ENCODE results near the gene S100A7A.
A peak's percentile ranks its signal among the peaks of the same experiment; 100 is the strongest.
"Not testable (repeated sequence)": the region's sequence is repeated elsewhere in the genome, so short reads cannot be mapped to it uniquely, and the experiment has no call there.

S100A7A gene

DNA sequence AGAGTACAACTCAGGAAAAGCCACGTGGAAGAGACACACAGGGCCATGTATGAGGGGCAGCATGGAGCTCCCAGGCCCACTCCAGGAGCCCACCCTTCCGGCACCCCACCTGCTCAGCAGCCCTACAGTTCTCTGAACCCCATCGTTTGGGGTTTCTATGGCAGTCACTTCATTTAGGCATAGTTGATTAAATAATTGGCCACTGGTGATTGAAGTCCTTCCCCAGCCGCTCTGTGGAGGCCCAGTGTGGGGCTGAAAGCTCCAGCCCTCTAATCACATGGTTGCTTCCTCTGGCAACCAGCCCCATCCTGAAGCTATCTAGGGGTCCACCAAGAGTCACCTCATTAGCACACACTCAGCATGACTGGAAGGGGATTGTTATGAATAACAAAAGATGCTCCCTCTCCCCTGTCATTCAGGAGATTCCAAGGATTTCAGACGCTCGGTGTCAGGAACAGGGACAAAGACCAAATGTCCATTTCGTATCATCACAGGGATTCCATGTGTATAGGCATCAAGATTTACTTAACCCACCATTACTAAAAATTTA is 12.2 kb upstream of the S100A7A start (continued):
- TF ChIP-seq, protein P1, sequence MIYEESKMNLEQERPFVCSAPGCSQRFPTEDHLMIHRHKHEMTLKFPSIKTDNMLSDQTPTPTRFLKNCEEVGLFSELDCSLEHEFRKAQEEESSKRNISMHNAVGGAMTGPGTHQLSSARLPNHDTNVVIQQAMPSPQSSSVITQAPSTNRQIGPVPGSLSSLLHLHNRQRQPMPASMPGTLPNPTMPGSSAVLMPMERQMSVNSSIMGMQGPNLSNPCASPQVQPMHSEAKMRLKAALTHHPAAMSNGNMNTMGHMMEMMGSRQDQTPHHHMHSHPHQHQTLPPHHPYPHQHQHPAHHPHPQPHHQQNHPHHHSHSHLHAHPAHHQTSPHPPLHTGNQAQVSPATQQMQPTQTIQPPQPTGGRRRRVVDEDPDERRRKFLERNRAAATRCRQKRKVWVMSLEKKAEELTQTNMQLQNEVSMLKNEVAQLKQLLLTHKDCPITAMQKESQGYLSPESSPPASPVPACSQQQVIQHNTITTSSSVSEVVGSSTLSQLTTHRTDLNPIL (CRISPR knock-in tag; IDR thresholded peaks at IDR 0.05; ENCODE audit: low read depth): no peak
- no peak for TF ChIP-seq TOX (CRISPR knock-in tag; IDR thresholded peaks at IDR 0.05; ENCODE audit: borderline replicate concordance)

DNA sequence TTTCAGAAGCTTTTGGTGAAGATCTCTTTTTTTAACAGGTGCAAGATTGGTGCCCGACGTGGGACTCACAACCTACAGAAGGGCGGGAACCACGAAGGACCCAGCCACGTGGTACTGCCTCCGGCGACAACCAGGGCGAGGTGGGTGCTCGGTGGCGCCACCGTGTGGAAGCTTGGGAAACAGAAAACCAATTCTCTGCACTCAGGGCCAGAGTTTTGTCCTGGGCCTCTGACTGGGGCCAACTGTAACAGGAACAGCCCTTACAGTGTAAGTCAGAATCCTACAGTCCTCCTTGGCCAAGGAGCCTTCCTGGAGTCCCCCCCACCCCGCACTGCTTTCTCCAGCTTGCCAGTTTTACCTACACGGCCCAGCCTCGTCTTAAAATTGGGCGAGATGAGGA is 11.6 kb upstream of the S100A7A start:
- ATAC-seq: peak; percentile 79
- TF ChIP-seq ISL1 (CRISPR knock-in tag; IDR thresholded peaks at IDR 0.05) (no peak), TCF4 (CRISPR knock-in tag; IDR thresholded peaks at IDR 0.05; ENCODE audit: borderline replicate concordance) (no peak), TOX (CRISPR knock-in tag; IDR thresholded peaks at IDR 0.05; ENCODE audit: borderline replicate concordance) (no peak), ZFP3 (CRISPR knock-in tag; IDR thresholded peaks at IDR 0.05) (no peak), BACH2 (CRISPR knock-in tag; IDR thresholded peaks at IDR 0.05; ENCODE audit: borderline replicate concordance) (no peak), RARB (CRISPR knock-in tag; IDR thresholded peaks at IDR 0.05) (no peak), ZNF70 (CRISPR knock-in tag; IDR thresholded peaks at IDR 0.05) (no peak), ZC3H10 (CRISPR knock-in tag; IDR thresholded peaks at IDR 0.05) (no peak), ZNF8 (CRISPR knock-in tag; IDR thresholded peaks at IDR 0.05) (no peak), SNAI2 (CRISPR knock-in tag; IDR thresholded peaks at IDR 0.05) (no peak), GLIS3 (CRISPR knock-in tag; IDR thresholded peaks at IDR 0.05) (no peak), CSDC2 (CRISPR knock-in tag; IDR thresholded peaks at IDR 0.05) (no peak), ZNF565 (CRISPR knock-in tag; conservative IDR thresholded peaks at IDR 0.05; ENCODE audit: low read depth) (no peak), ARNTL (CRISPR knock-in tag; IDR thresholded peaks at IDR 0.05; ENCODE audit: borderline replicate concordance, low read depth) (no peak), PPARA (CRISPR knock-in tag; IDR thresholded peaks at IDR 0.05; ENCODE audit: borderline replicate concordance) (no peak), ZFP30 (CRISPR knock-in tag; IDR thresholded peaks at IDR 0.05) (no peak), ESRRG (CRISPR knock-in tag; IDR thresholded peaks at IDR 0.05) (no peak)
- TF ChIP-seq, protein P2, sequence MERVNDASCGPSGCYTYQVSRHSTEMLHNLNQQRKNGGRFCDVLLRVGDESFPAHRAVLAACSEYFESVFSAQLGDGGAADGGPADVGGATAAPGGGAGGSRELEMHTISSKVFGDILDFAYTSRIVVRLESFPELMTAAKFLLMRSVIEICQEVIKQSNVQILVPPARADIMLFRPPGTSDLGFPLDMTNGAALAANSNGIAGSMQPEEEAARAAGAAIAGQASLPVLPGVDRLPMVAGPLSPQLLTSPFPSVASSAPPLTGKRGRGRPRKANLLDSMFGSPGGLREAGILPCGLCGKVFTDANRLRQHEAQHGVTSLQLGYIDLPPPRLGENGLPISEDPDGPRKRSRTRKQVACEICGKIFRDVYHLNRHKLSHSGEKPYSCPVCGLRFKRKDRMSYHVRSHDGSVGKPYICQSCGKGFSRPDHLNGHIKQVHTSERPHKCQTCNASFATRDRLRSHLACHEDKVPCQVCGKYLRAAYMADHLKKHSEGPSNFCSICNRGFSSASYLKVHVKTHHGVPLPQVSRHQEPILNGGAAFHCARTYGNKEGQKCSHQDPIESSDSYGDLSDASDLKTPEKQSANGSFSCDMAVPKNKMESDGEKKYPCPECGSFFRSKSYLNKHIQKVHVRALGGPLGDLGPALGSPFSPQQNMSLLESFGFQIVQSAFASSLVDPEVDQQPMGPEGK (CRISPR knock-in tag; IDR thresholded peaks at IDR 0.05; ENCODE audit: borderline replicate concordance): no peak
- TF ChIP-seq, protein P1 (CRISPR knock-in tag; IDR thresholded peaks at IDR 0.05; ENCODE audit: low read depth): no peak
- TF ChIP-seq, protein P3, sequence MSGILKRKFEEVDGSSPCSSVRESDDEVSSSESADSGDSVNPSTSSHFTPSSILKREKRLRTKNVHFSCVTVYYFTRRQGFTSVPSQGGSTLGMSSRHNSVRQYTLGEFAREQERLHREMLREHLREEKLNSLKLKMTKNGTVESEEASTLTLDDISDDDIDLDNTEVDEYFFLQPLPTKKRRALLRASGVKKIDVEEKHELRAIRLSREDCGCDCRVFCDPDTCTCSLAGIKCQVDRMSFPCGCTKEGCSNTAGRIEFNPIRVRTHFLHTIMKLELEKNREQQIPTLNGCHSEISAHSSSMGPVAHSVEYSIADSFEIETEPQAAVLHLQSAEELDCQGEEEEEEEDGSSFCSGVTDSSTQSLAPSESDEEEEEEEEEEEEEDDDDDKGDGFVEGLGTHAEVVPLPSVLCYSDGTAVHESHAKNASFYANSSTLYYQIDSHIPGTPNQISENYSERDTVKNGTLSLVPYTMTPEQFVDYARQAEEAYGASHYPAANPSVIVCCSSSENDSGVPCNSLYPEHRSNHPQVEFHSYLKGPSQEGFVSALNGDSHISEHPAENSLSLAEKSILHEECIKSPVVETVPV (CRISPR knock-in tag; IDR thresholded peaks at IDR 0.05): no peak

DNA sequence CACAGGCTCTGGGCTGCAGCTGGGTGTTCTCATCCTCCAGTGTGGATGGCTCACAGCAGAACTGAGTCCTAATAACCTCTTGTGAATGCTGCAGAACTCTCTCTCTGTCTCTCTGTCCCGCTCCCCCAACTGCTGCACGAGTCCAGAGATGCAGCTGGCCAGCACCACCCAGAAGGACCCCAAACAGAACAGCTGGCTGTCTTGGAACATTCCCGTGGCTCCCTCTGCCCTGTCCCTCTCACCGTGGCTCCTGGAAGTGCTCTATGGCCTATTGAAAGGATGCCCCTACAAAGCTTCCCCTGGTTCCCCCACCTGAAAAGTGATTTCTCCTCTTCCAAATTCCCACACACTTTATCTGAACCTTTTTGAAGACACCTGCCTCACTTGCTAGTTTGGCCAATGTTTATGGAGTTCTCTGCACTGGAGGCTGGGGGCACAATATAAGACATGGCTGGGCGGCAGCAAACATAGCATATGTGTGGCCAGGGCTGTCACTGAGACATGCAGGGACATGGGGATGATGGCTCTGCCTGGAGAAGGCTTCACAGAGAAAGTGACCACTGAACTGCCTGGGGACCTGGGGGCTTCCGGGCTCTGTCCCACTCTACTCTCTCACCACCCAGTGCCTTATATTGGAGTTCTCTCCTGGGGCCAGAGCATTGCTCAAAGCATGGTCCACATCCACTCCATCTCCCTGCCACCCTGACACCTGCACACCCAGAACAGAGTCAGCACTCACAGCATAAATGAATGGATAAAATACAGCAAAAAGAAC is 10.3 kb upstream of the S100A7A start:
- not testable (repeated sequence) for ATAC-seq

DNA sequence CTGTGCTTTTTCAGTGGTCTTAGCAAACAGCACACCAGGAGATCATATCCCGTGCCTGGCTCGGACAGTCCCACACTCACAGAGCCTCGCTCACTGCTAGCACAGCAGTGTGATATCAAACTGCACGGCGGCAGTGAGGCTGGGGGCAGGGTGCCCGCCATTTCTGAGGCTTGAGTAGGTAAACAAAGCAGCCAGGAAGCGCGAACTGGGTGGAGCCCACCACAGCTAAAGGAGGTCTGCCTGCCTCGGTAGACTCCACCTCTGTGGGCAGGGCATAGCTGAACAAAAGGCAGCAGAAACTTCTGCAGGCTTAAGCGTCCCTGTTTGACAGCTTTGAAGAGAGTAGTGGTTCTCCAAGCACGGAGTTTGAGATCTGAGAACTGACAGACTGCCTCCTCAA is 9.0 kb upstream of the S100A7A start:
- ATAC-seq: not testable (repeated sequence)

DNA sequence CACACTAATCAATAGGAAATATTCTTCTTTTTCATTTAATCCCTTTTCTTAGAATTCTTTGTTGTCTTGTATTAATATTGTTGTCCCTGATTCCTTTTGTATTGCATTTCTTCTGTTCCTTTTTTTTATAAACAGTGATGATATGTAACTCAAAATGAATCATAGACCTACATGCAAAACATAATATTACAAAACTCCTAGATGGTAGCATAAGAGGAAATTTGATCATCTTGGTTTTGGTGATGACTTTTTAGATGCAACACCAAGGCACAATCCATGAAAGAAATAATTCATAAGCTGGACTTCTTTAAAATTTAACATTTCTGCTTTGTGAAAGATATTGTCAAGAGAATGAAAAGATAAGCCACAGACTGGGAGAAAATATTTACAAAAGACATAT is 2.4 kb upstream of the S100A7A start:
- not testable (repeated sequence) for ATAC-seq

Data from SK-N-SH treated with all-trans-retinoic acid at 6 μM for 48 hours (cell line).